Measurements from ENCODE around the gene ZNRD2.

ZNRD2 gene

DNA sequence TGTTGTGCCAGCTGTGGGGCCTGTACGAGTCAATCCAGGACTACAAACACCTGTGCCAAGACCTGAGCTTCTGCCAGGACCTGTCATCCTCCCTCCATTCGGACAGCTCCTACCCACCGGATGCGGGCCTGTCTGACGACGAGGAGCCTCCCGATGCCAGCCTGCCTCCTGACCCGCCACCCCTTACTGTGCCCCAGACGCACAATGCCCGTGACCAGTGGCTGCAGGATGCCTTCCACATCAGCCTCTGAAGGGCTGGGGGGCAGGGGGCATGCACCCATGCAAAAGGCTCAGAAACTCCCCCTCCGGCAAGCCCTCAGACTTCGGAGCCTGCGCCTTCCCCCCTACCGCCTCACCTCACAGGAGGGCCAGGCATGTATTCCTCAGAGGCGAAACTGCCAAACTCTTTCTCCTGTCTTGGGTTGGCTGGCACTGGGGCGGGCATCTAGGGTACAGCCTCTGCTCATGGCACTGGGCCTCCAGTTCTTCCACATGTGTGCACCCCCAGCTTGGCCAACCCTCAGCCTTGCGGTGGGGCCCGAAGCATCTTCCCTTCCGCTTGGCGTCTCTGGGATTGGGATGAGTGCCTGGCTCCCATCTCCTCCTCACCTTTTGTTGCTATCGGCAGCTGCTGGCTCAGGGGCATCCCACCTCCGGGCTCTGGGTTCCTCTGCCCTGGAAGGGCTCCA lies 3.3 kb downstream of the ZNRD2 start:
- DNase-seq (ENCODE audit: low spot score) = no peak

DNA sequence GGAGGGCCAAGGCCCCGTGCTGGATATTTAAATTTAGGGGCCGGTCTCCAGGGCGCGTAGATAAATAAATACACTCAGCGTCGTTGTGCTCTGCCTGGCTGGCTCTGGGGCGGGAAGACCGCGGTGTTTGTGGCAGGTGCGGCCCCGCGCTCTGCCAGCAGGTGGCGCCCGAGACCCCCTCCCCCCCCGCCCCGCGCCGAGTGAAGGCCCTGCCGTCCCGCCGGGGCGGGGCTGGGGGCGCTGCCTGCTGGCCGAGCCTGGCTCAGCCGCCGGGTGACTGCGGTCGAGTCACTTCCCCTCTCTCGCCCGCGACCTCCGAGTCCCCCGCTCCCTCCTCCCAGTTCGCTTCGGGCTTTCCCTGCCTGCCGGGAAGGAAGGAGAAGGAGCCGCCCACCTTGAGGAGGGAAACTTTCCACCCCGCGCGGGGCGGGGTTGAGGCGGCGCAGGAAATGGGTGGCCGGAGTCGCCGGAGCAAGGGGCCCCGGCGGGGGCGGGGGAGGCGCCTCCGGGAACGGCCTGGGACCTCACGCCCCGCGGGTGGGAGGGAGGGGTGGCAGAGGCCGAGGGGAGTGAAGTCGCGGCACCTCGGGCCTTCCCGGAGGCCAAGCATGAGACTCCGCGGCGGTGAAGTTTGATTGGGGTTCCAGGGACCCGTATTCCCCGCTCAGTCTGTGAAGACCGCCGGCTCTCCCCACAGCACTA lies 4.0 kb downstream of the ZNRD2 start:
- peak; percentile 94 for DNase-seq (ENCODE audit: low spot score)

DNA sequence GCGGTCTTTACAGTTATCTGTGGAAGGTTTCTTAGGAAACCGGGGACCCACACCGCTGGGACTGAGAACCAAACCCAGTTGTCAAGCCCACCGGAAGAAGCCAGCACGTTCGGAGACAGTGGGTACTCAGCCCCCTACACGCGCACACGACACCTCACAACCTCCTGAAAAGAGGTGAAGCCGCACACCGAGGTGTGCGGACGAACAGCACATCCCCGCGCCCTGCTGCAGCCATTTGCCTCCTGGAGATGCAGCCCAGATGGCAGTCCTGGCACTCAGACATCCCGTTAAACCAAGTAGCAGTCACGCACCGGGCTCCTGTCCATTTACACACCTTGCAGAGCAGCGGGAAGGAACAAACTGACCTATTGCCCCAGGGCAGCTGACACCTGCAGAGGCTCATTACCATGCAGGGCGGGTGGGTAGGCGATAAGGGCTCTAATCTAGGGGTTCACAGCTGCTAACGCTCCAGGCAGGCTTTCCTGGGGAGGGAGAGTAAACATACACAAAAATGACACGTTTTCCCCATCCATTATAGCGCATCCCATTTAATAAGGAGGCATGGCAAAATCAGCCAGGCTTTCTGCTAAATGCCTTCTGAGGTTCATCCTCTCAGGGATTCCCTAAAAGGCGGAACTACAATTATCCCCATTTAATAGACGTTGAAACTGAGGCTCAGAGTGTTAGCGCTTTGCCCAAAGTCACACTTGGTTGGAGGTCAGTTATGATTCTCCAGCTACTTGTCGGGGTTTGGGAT lies 4.7 kb downstream of the ZNRD2 start:
- DNase-seq (ENCODE audit: low spot score) = no peak

GRCh38 chr11:65575568-65576231 lies 5.4 kb downstream of the ZNRD2 start, which contains the start of gene EHBP1L1:
Gene EHBP1L1 (plus strand): TSS chr11:65576053. CDS start chr11:65576303, 250 bp downstream.
- DNase-seq (ENCODE audit: low spot score) = no peak

DNA sequence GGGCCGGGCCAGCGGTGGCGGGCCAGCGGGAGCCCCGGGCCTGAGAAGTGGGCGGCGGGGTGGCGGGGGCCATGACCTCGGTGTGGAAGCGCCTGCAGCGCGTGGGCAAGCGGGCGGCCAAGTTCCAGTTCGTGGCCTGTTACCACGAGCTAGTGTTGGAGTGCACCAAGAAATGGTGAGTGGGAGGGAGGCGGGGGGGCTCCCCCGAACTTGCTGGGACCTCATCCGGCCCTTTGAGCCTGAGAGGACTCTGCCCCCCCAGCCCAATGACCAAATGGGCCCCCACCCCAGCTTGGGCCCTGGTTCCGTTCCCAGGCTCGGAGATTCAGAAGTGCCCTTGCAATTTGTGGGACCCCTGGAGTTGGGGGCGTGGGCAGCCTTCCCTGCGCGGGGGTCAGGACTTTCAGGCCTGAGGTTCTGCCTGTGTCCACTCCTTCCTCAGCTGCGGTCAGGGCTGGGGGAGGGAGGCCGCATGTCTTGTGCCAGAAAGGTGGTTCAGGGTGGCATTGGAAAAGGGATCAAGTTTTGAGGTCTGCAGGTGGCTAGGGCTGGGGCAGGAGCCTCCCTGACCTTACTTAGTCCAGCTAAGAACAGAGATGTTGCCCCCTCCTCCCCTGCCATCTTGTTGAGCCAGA lies 6.1 kb downstream of the ZNRD2 start:
- no peak for DNase-seq (ENCODE audit: low spot score)

- DNase-seq (ENCODE audit: low spot score) = no peak
Measured at GRCh38 chr11:65576867-65577755, 6.8 kb downstream of the ZNRD2 start.

- no peak for DNase-seq (ENCODE audit: low spot score)
Measured at GRCh38 chr11:65577756-65578109, 7.5 kb downstream of the ZNRD2 start.

- no peak for DNase-seq (ENCODE audit: low spot score)
Measured at GRCh38 chr11:65578134-65578533, 7.9 kb downstream of the ZNRD2 start.

DNA sequence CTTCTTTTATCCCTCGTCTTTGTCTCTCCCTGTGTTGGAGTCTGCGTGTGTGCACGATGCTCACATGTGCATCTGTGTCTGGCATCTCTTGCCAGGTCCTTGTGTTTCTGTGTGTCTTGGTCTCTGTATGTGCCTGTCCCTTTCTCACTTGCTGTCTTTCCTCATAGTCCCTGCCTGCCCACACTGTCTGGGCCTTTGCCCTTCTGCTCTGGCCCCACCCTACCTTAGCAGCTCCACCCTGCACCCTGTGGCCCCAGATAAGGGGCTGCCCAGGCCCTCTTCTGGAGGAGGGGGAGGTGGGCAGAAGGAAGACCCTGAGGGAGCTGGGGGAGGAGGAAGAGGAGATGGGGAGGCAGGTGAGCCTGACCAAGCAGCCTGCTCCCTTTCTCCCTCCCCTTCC lies 8.4 kb downstream of the ZNRD2 start:
- no peak for DNase-seq (ENCODE audit: low spot score)

DNA sequence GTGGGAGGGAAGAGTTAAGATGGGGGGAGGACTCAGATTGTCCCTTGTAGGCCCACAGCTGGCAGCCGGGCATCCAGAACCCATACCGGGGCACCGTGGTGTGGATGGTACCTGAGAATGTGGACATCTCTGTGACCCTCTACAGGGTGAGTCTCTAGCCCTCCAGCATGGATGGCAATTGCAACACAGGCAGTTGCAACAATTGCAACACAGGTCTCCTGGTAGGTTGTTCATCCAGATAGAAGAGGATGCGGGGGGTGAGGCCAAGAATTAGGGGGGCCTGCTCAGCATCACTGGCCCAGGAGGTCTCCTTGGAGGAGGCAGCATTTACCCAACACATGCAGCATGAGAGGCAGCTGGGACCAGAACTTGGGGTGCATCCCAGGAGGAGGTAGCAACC lies 9.0 kb downstream of the ZNRD2 start:
- no peak for DNase-seq (ENCODE audit: low spot score)

- DNase-seq (ENCODE audit: low spot score) = no peak
Measured at GRCh38 chr11:65580031-65580692, 9.9 kb downstream of the ZNRD2 start.

DNA sequence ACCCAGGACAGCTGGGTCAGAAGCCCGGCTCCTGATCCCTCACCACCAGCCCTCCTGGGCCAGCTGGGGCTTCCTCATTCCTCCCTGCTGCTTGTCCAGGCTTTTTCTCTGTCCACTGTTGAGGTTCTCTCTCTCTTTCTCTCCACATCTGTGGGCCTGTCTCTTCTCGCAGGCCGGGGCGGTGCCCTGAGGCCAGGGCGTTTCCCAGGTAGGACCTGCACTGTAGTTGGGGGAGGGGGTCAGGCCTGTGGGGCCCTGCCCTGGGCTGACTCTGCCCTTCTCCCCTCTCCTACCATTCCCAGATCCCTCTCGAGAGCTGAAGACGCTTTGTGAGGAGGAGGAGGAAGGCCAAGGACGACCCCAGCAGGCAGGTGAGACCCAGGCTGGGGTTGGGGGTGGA lies 10.5 kb downstream of the ZNRD2 start:
- DNase-seq (ENCODE audit: low spot score) = no peak

DNA sequence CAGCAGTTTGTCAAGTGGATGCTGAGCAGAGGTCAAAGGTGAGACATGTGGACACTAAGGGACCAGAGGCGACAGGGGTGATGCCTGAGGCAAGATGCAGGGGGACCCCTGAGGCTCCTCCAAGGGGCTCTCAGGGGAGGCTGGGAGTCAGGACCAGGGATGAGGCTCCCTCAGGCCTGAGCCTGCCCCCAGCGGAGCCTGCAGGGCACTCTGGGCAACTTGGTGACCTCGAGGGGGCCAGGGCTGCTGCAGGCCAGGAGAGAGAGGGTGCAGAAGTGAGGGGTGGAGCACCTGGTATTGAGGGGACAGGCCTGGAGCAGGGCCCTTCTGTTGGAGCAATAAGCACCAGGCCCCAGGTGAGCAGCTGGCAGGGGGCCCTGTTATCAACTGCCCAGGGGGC lies 11.7 kb downstream of the ZNRD2 start:
- DNase-seq (ENCODE audit: low spot score) = no peak

- DNase-seq (ENCODE audit: low spot score) = no peak
Measured at GRCh38 chr11:65583589-65583988, 13.3 kb downstream of the ZNRD2 start.

- DNase-seq (ENCODE audit: low spot score) = no peak
Measured at GRCh38 chr11:65584106-65584505, 13.8 kb downstream of the ZNRD2 start.

DNA sequence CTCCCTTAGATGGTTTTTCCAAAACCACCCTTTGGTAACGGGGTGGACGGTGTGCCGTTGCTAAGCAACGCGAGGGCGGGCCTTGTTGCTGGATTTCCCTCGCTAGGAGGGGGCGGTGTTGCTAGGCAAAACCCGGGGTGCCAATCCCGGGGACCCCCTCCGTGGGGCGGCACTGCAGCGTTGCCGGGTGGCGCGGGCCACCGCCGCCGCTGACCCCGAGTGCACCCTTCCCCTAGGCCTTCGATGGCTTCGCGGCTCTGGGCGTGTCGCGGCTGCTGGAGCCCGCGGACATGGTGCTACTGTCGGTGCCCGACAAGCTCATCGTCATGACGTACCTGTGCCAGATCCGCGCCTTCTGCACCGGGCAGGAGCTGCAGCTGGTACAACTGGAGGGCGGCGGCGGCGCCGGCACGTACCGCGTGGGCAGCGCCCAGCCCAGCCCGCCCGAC lies 14.5 kb downstream of the ZNRD2 start:
- DNase-seq (ENCODE audit: low spot score) = no peak

DNA sequence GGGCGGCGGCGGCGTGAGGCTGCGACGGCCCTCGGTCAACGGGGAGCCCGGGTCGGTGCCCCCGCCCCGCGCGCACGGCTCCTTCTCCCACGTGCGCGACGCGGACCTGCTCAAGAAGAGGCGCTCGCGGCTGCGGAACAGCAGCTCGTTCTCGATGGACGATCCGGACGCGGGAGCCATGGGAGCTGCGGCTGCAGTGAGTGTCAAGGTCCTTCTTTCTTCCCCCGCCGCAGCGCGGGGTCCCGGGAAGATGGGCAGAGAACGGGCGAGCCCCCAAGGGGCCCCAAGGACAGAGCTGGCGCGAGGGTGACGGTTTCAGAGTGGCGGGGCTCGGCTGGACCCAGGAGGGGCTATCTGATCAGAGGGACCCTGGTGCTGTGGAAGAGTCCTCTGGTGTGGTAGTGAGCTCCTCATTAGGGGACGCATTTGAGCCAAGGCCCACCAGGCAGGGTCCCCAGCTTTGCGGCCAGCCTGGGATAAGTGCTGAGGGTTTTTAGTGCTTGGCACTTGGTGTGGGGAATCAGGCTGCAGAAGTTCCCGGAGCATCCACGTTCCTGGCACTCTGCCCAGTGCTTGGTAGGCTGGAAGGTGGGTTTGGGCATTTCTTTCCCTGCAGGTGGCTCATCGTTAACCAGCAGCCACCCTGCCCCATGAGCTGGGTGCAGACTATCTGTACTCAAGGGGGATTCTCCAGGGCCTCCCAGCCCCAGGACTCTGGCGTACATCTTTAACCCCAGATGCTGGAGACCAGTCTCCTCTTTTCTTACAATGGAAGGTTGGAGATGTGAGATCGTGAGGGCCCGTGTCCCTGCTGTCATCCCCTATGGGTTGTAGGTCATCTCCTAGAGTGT lies 15.3 kb downstream of the ZNRD2 start:
- no peak for DNase-seq (ENCODE audit: low spot score)

- no peak for DNase-seq (ENCODE audit: low spot score)
Measured at GRCh38 chr11:65586247-65586630, 16.0 kb downstream of the ZNRD2 start.

DNA sequence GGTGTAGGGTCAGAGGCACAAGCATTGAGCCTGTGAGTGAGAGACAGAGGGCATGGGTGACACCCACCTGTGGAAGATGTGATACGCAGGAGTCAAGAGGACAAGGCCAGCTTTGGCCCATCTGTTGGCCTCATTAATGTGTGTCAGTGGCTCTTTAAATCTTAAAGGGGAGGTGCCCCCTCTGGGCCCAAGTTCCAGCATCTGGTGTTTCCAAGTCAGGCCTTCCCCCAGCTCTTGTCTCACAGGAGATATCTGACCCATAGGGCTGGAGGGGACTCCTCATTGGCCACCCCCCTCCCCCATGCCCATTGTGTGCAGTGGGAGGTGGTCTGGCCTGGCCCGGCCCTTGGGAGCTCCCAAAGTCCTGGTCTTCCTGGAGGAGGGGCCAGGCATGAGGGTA lies 16.4 kb downstream of the ZNRD2 start:
- DNase-seq (ENCODE audit: low spot score) = no peak

All from kidney capillary endothelial cell (primary cell).